Measurements from ENCODE around the gene DDX42. TPM values are rescaled to one million over a fixed set of nuclear protein-coding genes. Genes with fewer than 3 reads are reported as not detected.

Gene DDX42
- total RNA-seq, 6 donors from 2014 or later: 76.8 to 345 (median 87.6) TPM

- 23 to 33% methylated on average over 7 of the region's 7 CpGs for WGBS, 2 donors
- TF ChIP-seq CTCF (IDR thresholded peaks at IDR 0.05) (peak in 1 of 6 experiments; percentile 7), EP300 (IDR thresholded peaks at IDR 0.05) (peak in 2 of 4 donors; percentile 55 to 77), POLR2A (IDR thresholded peaks at IDR 0.05) (peak in 1 of 4 donors; percentile 35), POLR2AphosphoS5 (IDR thresholded peaks at IDR 0.05) (peak; percentile 54 to 80)
- H3K36me3 ChIP-seq: peaks cover 12 to 39% (median 33%) of the 10 kb centered on the region in 4 donors
- peak overlapping the region in 2 of 4 donors; percentile 28 to 90 for H3K4me3 ChIP-seq
- peak overlapping the region; percentile 89 to 97 (median 96) for H3K27ac ChIP-seq
- peaks cover 0 to 2% (median 0%) of the 10 kb centered on the region in 4 donors for H3K27me3 ChIP-seq
- H3K9me3 ChIP-seq: no peaks in the 10 kb centered on the region
- peak; percentile 86 to 94 for DNase-seq
- peak; percentile 58 to 65 for ATAC-seq (ENCODE audit: low FRiP score in 2 of 2)
- peaks cover 44 to 64% (median 55%) of the 10 kb centered on the region in 4 donors for H3K4me1 ChIP-seq
These were observed 64.7 kb downstream of the DDX42 start for GRCh38 chr17:63838631-63839171.

- H3K36me3 ChIP-seq: peaks cover 4 to 18% (median 13%) of the 10 kb centered on the region in 4 donors
- peaks cover 43 to 60% (median 50%) of the 10 kb centered on the region in 4 donors for H3K4me1 ChIP-seq
- H3K4me3 ChIP-seq: peak overlapping the region; percentile 66 to 98 (median 93)
- H3K27me3 ChIP-seq: peaks cover 0 to 2% (median 0%) of the 10 kb centered on the region in 4 donors
- peak overlapping the region; percentile 89 to 97 (median 96) for H3K27ac ChIP-seq
- TF ChIP-seq POLR2AphosphoS5 (IDR thresholded peaks at IDR 0.05) (peak in 1 of 2 donors; percentile 38), EP300 (IDR thresholded peaks at IDR 0.05) (no peak), CTCF (IDR thresholded peaks at IDR 0.05) (no peak), POLR2A (IDR thresholded peaks at IDR 0.05) (no peak)
- H3K9me3 ChIP-seq: no peaks in the 10 kb centered on the region
- no peak for ATAC-seq (ENCODE audit: low FRiP score in 2 of 2)
- 23 to 67% methylated on average over 3 to 4 of the region's 4 CpGs for WGBS, 2 donors
- DNase-seq: no peak
These were observed 66.8 kb downstream of the DDX42 start for GRCh38 chr17:63840591-63841349.

GRCh38 chr17:63841350-63842172 lies 67.6 kb downstream of the DDX42 start:
- DNase-seq (peak; percentile 62 to 83), ATAC-seq (ENCODE audit: low FRiP score in 2 of 2) (no peak)
- peak overlapping the region; percentile 66 to 98 (median 93) for H3K4me3 ChIP-seq
- WGBS, 2 donors: 5 to 7% methylated on average over 18 to 20 of the region's 26 CpGs
- peaks cover 3 to 13% (median 10%) of the 10 kb centered on the region in 4 donors for H3K36me3 ChIP-seq
- peaks cover 0 to 2% (median 0%) of the 10 kb centered on the region in 4 donors for H3K27me3 ChIP-seq
- peak in 1 of 2 donors; percentile 9 for TF ChIP-seq POLR2AphosphoS5 (IDR thresholded peaks at IDR 0.05)
- TF ChIP-seq POLR2A (IDR thresholded peaks at IDR 0.05): peak in 1 of 4 donors; percentile 8
- no peak for TF ChIP-seq EP300 (IDR thresholded peaks at IDR 0.05)
- TF ChIP-seq CTCF (IDR thresholded peaks at IDR 0.05): no peak
- peaks cover 43 to 60% (median 50%) of the 10 kb centered on the region in 4 donors for H3K4me1 ChIP-seq
- H3K9me3 ChIP-seq: no peaks in the 10 kb centered on the region
- peak overlapping the region; percentile 89 to 97 (median 96) for H3K27ac ChIP-seq

GRCh38 chr17:63842173-63842539 lies 68.2 kb downstream of the DDX42 start:
- H3K9me3 ChIP-seq: no peaks in the 10 kb centered on the region
- peak overlapping the region; percentile 66 to 98 (median 93) for H3K4me3 ChIP-seq
- ATAC-seq (ENCODE audit: low FRiP score in 2 of 2) (no peak), DNase-seq (peak in 1 of 2 donors; percentile 92)
- peaks cover 0 to 2% (median 0%) of the 10 kb centered on the region in 4 donors for H3K27me3 ChIP-seq
- H3K4me1 ChIP-seq: peaks cover 43 to 57% (median 49%) of the 10 kb centered on the region in 4 donors
- H3K36me3 ChIP-seq: peaks cover 0 to 7% (median 4%) of the 10 kb centered on the region in 4 donors
- no peak for TF ChIP-seq EP300 (IDR thresholded peaks at IDR 0.05)
- TF ChIP-seq POLR2A (IDR thresholded peaks at IDR 0.05): no peak
- no peak for TF ChIP-seq CTCF (IDR thresholded peaks at IDR 0.05)
- TF ChIP-seq POLR2AphosphoS5 (IDR thresholded peaks at IDR 0.05): no peak
- peak overlapping the region; percentile 89 to 97 (median 96) for H3K27ac ChIP-seq
- 1% methylated on average over 6 to 29 of the region's 36 CpGs for WGBS, 2 donors

Data from upper lobe of left lung (tissue), 6 donors.